Stimulated activated CD8-positive, alpha-beta memory T cell treated with anti-CD3 and anti-CD28 coated beads, Interleukin-4, amount 100 ng/mL, for 24 hours (primary cell): Measurements from ENCODE around the gene CYFIP1.
A peak's percentile ranks its signal among the peaks of the same experiment; 100 is the strongest.

ENCODE experiments used
- DNase-seq: peaks from one replicate; pipeline ENCODE4 v3.0.0-alpha.2; 2020; ENCODE audit warnings: low read depth

Gene CYFIP1

GRCh38 chr15:22867886-22868285 lies 112.3 kb downstream of the CYFIP1 start:
- DNase-seq: no peak

DNA sequence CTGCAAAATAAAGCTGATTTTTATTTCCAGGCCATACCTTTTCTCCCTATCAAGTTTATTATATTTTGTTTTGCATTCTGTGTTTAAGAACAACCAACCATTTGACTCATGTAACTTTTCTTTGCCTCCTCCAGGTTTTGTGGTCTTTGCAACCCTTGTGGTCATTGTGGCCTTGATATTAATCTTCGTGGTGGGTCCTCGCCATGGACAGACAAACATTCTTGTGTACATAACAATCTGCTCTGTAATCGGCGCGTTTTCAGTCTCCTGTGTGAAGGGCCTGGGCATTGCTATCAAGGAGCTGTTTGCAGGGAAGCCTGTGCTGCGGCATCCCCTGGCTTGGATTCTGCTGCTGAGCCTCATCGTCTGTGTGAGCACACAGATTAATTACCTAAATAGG lies 114.1 kb downstream of the CYFIP1 start:
- DNase-seq: no peak

GRCh38 chr15:22863356-22863755 lies 116.8 kb downstream of the CYFIP1 start:
- no peak for DNase-seq

- no peak for DNase-seq
These were observed 119.0 kb downstream of the CYFIP1 start for GRCh38 chr15:22861161-22861560.

- DNase-seq: no peak
These were observed 123.5 kb downstream of the CYFIP1 start for GRCh38 chr15:22856659-22857058.

GRCh38 chr15:22855791-22856190 lies 124.4 kb downstream of the CYFIP1 start:
- DNase-seq: no peak

DNA sequence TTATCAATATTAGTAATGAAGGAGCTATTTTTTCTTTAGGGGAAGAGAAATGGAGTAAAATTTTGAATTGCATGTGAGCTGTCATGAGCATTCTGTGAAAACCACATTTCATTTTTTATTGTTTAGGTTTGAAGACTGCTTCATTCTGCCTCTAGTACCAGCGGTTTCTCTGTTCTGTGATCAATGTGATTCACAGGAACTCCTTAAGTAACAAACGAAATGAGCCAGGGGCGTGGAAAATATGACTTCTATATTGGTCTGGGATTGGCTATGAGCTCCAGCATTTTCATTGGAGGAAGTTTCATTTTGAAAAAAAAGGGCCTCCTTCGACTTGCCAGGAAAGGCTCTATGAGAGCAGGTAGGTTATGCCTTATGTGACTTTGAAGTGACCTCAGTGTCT lies 128.7 kb downstream of the CYFIP1 start:
- DNase-seq: no peak

GRCh38 chr15:22850055-22850454 lies 130.1 kb downstream of the CYFIP1 start:
- no peak for DNase-seq

DNA sequence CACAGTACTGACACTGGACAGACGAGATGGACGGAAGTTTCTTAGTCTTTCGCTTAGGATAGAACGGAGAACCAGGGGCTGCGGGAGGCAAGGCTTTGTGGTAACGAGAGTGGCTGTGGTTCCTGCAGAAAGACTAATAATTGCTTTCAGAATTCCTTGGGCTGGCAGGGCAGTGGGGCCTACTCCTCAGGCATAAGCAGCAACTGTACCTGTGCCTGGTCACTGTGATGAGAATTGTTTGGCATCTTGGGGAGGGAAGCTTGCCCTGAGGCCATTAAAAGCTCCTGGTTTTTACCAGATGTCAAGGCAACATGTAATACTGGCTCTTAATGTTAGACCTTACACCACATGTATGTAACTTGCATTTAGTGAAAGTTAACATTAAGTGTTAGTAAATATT lies 134.1 kb downstream of the CYFIP1 start:
- DNase-seq: no peak

- no peak for DNase-seq
These were observed 134.8 kb downstream of the CYFIP1 start for GRCh38 chr15:22845289-22845900.

GRCh38 chr15:22844421-22845288 lies 135.5 kb downstream of the CYFIP1 start:
- DNase-seq: no peak

DNA sequence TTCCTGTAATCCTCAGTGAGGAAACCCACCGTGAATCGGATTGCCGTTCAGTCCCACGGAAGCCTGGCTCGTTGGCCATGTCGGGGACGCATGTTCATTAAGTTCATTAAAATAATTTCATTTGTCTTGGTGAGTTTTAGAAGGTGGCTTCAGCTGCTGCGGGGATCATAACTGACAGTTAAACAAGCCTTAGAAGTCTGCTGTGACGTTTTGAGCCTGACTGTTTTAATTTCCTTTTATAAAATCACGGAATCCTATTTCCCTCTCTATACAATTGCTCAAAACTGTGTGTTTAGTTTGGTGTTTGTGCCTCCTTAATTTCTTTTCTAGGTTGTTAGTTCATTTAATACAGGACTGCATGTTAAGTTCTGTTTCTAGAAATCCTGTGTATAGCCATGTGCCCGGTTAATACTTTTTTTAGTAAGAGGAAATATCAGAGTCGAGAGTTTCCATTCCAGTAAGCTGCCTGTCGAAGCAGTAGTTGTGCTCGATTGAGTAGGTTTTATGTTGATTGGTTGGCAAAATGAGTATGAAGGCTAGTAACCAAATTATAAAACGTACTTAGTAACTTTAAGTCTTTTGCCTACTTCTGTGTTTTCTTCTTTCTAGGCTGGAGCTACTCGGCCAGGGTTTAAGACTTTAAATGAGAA lies 141.0 kb downstream of the CYFIP1 start:
- DNase-seq: no peak

DNA sequence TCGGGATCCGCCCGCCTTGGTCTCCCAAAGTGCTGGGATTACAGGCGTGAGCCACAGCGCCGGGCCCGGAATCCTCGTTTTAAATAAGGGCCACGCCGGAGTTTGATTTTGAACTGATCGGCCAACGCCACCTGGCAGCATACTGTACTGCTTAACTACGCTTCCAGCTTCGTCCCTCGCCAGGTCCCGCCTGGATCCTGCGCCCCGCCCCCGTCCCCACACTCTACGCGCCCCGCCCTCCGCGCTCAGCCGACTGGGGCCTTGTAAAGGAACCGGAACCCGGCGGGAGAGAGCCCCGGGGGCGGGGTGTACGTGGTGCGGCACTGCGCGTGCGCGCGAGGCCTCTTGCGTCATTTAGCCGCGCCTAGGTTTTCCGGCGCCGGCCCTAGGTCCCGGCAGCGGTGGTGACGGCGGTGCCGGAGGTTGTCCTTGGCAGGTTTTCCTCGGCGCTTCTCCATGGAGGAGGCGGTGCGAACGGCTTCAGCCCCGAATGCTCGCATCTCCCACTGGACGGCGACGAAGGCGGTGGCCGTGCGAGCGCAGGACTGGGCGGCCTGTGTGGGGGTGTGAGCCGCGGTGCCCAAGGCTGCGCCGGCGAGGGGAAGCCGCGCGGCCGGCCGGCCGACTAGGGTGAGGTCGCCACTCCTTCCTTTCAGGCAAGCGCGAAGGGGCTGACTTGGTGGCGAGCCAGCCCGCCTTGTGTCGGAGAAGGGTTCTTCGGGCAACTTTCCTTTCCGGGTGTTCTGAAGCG lies 141.7 kb downstream of the CYFIP1 start, which contains the start of gene NIPA2:
Gene NIPA2, plus strand, starts transcription at position 375 of the 751 bp plus-strand sequence. CDS start 13,066 bp downstream, outside the sequence.
- DNase-seq: peak; percentile 98

DNA sequence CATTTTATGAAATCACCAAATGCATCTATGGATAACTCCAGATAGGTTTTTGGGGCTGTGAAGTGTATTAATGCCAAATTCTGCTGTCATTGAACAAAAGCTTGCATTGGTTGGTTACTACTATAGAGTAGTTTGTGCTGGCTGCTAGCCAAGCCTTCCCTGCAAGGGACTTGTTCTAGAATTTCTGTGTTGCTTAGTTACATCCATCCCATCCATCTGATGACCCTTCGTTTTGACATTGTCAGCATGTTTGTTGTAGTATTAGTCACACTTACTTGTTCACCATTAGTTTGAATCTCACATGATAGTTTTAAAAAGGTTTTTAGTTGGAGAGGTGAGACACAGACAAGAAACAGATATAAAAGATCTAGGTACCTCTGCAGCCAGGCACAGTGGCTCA lies 148.7 kb downstream of the CYFIP1 start:
- no peak for DNase-seq

DNA sequence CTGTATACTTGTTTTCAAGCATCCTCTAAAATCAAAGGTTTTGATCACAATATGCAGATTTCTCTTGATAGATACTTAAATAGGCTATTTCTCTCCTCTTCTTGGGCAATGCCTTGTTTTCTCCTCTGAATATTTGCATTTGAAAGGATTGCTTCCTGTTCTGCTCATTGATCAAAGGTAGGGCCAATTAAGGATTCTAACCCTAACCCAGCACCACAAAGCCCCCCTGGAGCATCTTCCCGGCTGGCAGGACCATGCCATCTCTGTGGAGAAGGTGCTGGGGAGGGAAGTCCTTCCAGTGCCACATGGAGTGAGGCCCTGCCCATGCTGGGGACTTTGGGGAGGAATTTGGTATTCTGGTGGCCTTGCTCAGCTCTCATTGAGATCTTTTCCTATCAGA lies 153.0 kb downstream of the CYFIP1 start:
- no peak for DNase-seq

DNA sequence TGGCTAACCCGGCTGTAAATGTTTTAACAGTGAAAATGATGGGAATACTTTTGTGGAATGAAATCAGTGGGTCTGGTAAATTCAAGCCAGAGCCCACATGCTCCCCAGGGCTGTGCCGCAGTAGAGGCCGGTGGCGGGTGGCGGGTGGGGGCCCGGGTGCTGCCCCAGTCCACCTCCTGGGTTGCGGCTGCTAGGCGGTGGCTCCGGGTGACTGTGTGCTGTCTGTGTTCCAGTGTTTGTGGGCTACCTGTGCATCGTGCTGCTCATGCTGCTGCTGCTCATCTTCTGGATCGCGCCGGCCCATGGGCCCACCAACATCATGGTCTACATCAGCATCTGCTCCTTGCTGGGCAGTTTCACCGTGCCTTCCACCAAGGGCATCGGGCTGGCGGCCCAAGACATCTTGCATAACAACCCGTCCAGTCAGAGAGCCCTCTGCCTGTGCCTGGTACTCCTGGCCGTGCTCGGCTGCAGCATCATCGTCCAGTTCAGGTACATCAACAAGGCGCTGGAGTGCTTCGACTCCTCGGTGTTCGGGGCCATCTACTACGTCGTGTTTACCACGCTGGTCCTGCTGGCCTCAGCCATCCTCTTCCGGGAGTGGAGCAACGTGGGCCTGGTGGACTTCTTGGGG lies 156.6 kb downstream of the CYFIP1 start:
- DNase-seq: no peak

DNA sequence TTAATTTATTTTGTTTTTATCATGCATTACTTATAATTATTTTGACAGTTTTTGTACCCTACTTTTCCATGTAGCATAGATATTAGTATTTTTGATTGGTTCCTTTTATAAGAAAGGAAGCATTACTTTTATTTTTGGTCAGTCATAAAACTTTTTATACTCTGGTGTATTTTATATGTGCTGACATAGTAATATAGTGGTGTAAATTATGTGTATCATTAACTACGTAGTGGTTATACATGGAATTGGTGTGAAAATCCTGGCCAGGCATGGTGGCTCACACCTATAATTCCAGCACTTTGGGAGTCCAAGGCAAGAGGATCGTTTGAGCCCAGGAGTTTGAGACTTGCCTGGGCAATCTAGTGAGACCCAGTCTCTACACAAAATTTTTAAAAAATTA lies 160.5 kb downstream of the CYFIP1 start:
- DNase-seq: no peak
